Kidney (tissue), 14 donors: Measurements from ENCODE around the gene ACO2. TPM values are rescaled to one million over a fixed set of nuclear protein-coding genes. Genes with fewer than 3 reads are reported as not detected.
A peak's percentile ranks its signal among the peaks of the same experiment; 100 is the strongest.
"Not testable (repeated sequence)": the region's sequence is repeated elsewhere in the genome, so short reads cannot be mapped to it uniquely, and the experiment has no call there.

Experiments used
- DNase-seq, 5 donors: peaks; one replicate each; pipeline ENCODE4 v3.0.0-alpha.2; 2013 to 2020
- FAIRE-seq: peaks from 2 replicates; lab custom pipeline; 2012; peaks lifted over from hg19 to GRCh38; lab: Jason Lieb, UNC
- H3K27ac ChIP-seq, 2 donors: one replicate each; pipeline ENCODE4 v1.7.0; 2013; ENCODE audit warnings: low read depth in 2 of 2, low read length in 2 of 2, inconsistent platforms in 1 of 2
- H3K27me3 ChIP-seq: one replicate; pipeline ENCODE4 v1.7.1; 2013; ENCODE audit warnings: low read length, inconsistent platforms; ENCODE audit not compliant: control insufficient read depth, insufficient read depth
- H3K36me3 ChIP-seq, 3 donors: one replicate each; pipeline versions ENCODE4 v1.7.0 to v1.7.1; 2013; ENCODE audit warnings: low read length in 3 of 3, control low read depth in 1 of 3, inconsistent platforms in 1 of 3; ENCODE audit not compliant: insufficient read depth in 3 of 3, control insufficient read depth in 2 of 3
- H3K4me1 ChIP-seq, 3 donors: one replicate each; pipeline versions ENCODE4 v1.7.0 to v1.7.1; 2013; ENCODE audit warnings: low read length in 3 of 3, inconsistent platforms in 1 of 3, low read depth in 1 of 3; ENCODE audit not compliant: control insufficient read depth in 2 of 3, insufficient read depth in 2 of 3
- H3K4me3 ChIP-seq, 3 donors: one replicate each; pipeline versions ENCODE4 v1.7.0 to v1.8.1; 2013; ENCODE audit warnings: low read length in 3 of 3, control low read depth in 1 of 3, inconsistent platforms in 1 of 3
- H3K9ac ChIP-seq, 3 donors: one replicate each; pipeline versions ENCODE4 v1.7.0 to v1.7.1; 2013; ENCODE audit warnings: low read length in 3 of 3, control low read depth in 1 of 3, inconsistent platforms in 1 of 3
- H3K9me3 ChIP-seq, 3 donors: one replicate each; pipeline versions ENCODE4 v1.7.0 to v1.7.1; 2013; ENCODE audit warnings: low read length in 3 of 3, control low read depth in 1 of 3, inconsistent platforms in 1 of 3; ENCODE audit not compliant: control insufficient read depth in 2 of 3, insufficient read depth in 1 of 3
- intact Hi-C: fragments of 100-400 bp; cut with DNase I; formaldehyde crosslinking; loops from one replicate; pipeline ENCODE4 v1.11.1; 2022
- polyA plus RNA-seq: library from polyadenylated mRNA; stranded (reverse); fragments of 350-450 nt; fragmentation: Illumina TruSeq; extraction: RNeasy Lipid Tissue Mini Kit (QIAGEN cat#74804); gene quantifications from one replicate; pipeline ENCODE4 v1.2.3, GENCODE V29; 2014; ENCODE audit warnings: low read depth, low replicate concordance; ENCODE audit not compliant: insufficient read depth
- total RNA-seq: library from RNA; stranded (reverse); fragmentation: NEBNext Ultra II Directional; extraction: Animal tissue kit (Norgen Biotek cat#: 25700); gene quantifications from one replicate; pipeline ENCODE4 v1.2.1, GENCODE V29; 2021
- TF ChIP-seq, protein P1 (sequence below): IDR thresholded peaks from 3 replicates; pipeline ENCODE4 v1.5.1; 2012; ENCODE audit warnings: mild to moderate bottlenecking, moderate library complexity, borderline replicate concordance; ENCODE audit not compliant: insufficient read depth; ENCODE audit errors: extremely low read depth
- donor health status: control.
- donor health status: control.
- donor health status: control.
- donor health status: control.
- donor health status: control.
- donor health status: DM: yes; HTN: yes; CAD: no.
- donor health status: Normal renal cell carcinoma (clear cell type).

ACO2 gene
- total and polyA plus RNA-seq, 2 donors from 2014 or later = 119 to 262 TPM

DNA sequence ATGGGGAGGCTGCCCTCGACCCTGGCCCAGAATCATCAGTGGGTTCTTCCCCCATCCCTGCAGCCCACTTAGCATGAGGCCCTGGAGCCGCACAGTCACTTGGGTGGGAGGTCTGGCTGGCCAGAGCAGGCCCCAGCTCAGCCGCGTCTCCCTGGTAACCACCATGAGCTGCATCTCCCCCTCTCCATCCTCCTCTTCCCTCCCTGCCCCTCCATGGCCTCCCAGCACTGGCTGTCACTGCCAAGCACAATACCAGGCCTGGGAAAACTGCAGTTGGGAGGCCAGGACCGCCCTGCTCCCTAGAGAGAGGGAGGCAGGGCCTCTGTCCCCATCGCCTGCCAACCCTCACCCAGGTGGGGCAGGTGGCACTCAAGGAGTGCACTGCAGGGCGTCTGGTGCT lies 99.9 kb downstream of the ACO2 start:
- no peaks in the 10 kb centered on the region for H3K27me3 ChIP-seq
- H3K9ac ChIP-seq = no peak overlapping the region
- no peaks in the 10 kb centered on the region for H3K9me3 ChIP-seq
- H3K27ac ChIP-seq = peak overlapping the region in 1 of 2 donors; percentile 5
- H3K36me3 ChIP-seq = peaks cover 0 to 2% (median 0%) of the 10 kb centered on the region in 3 donors
- TF ChIP-seq, protein P1, sequence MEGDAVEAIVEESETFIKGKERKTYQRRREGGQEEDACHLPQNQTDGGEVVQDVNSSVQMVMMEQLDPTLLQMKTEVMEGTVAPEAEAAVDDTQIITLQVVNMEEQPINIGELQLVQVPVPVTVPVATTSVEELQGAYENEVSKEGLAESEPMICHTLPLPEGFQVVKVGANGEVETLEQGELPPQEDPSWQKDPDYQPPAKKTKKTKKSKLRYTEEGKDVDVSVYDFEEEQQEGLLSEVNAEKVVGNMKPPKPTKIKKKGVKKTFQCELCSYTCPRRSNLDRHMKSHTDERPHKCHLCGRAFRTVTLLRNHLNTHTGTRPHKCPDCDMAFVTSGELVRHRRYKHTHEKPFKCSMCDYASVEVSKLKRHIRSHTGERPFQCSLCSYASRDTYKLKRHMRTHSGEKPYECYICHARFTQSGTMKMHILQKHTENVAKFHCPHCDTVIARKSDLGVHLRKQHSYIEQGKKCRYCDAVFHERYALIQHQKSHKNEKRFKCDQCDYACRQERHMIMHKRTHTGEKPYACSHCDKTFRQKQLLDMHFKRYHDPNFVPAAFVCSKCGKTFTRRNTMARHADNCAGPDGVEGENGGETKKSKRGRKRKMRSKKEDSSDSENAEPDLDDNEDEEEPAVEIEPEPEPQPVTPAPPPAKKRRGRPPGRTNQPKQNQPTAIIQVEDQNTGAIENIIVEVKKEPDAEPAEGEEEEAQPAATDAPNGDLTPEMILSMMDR = no peak
- H3K4me1 ChIP-seq = peaks cover 0 to 9% (median 0%) of the 10 kb centered on the region in 3 donors
- DNase-seq = peak in 4 of 5 donors; percentile 49 to 63 (median 50)
- intact Hi-C loops = no loop called here
- no peak overlapping the region for H3K4me3 ChIP-seq
- FAIRE-seq = no peak

DNA sequence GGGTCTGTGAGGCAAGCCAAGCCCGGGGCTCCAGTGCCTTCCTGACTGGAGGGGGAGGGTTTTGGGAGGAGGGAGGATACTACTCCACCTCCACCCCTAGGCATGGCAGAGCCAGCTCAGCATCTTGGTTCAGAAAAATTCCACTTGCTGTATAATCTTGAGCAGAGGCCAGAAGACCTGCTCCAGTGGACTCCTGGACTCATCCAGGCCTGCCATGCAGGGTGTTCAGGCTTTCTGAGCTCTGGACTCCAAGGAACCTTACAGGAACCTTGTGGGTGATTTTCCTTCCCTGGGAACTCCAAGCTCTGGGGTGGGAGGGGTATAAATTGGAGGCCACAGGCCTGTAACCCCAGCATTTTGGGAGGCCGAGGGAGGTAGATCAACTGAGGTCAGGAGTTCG lies 101.3 kb downstream of the ACO2 start:
- TF ChIP-seq, protein P1 = no peak
- intact Hi-C loops = no loop called here
- Histone ChIP-seq H3K27me3 (no peaks in the 10 kb centered on the region), H3K4me3 (no peak overlapping the region), H3K36me3 (peaks cover 0 to 2% (median 0%) of the 10 kb centered on the region in 3 donors), H3K9me3 (no peaks in the 10 kb centered on the region), H3K9ac (no peak overlapping the region), H3K27ac (no peak overlapping the region), H3K4me1 (peaks cover 0 to 12% (median 0%) of the 10 kb centered on the region in 3 donors)
- DNase-seq (no peak), FAIRE-seq (no peak)

DNA sequence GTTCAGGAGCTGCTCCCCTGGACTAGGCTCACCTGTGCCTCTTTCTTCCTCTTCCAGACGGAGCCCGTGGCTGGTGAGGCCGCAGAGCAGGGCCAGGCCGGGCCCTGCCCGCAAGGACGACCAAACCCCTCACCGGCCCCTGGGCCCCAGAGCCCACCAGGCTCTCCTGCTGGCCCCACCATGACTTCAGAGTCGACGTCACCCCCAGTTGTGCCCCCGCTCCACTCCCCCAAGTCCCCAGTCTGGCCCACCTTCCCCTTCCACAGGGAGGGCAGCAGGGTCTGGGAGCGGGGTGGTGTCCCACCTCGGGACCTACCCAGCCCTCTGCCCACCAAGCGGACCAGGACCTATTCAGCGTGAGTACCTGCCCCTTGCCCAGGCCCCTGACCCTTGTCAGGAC lies 102.9 kb downstream of the ACO2 start:
- H3K9me3 ChIP-seq = no peaks in the 10 kb centered on the region
- TF ChIP-seq, protein P1 = no peak
- H3K27ac ChIP-seq = no peak overlapping the region
- H3K4me3 ChIP-seq = no peak overlapping the region
- peaks cover 0 to 12% (median 0%) of the 10 kb centered on the region in 3 donors for H3K4me1 ChIP-seq
- DNase-seq (no peak), FAIRE-seq (no peak)
- intact Hi-C loops = no loop called here
- H3K9ac ChIP-seq = no peak overlapping the region
- H3K36me3 ChIP-seq = peaks cover 0 to 3% (median 2%) of the 10 kb centered on the region in 3 donors
- no peaks in the 10 kb centered on the region for H3K27me3 ChIP-seq

DNA sequence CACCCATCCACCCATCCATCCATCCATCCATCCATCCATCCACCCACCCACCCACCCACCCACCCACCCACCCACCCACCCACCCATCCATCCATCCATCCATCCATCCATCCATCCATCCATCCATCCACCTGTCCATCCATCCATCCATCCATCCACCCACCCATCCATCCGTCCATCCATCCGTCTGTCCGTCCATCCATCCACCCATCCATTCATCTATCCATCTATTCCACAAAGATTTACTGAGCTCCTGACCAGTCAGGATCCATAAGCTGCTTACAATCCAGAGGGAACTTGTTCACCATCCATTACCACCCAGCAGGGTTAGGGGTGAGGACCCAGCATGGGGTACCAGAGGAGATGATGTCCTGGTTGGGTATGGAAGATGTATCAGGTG lies 103.4 kb downstream of the ACO2 start:
- DNase-seq, H3K27me3 ChIP-seq, intact Hi-C loops, H3K9me3 ChIP-seq, H3K4me3 ChIP-seq, H3K36me3 ChIP-seq, H3K27ac ChIP-seq, H3K9ac ChIP-seq, FAIRE-seq: not testable (repeated sequence)
- peaks cover 0 to 12% (median 0%) of the 10 kb centered on the region in 3 donors for H3K4me1 ChIP-seq
